HUDEP-2 (cell line): Measurements from ENCODE around the gene BAX.

Experiments
- DNase-seq, 76 experiments: peaks; one replicate each; lab custom pipeline; 2025; ENCODE audit not compliant: unreplicated experiment in 76 of 76; lab: John Stamatoyannopoulos, UW

The BAX gene

DNA sequence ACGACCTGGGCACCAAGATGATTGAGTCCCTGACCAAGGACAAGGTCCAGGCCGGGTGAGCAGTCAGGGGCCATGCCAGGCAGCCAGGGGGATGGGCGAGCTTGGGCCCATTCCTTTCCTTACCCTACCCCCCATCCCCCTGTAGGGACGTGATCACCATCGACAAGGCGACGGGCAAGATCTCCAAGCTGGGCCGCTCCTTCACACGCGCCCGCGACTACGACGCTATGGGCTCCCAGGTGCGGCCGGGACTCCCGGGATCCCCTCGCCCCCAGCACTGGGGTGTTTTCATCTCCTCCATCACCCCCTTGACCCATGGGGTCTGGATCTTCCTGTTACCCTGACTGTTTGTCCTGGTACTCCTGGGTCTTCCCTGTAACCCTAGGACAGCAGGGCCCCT is 55.2 kb downstream of the BAX start:
- DNase-seq: no peak

- no peak for DNase-seq
Observed at GRCh38 chr19:49010453-49010852, 55.8 kb downstream of the BAX start.

DNA sequence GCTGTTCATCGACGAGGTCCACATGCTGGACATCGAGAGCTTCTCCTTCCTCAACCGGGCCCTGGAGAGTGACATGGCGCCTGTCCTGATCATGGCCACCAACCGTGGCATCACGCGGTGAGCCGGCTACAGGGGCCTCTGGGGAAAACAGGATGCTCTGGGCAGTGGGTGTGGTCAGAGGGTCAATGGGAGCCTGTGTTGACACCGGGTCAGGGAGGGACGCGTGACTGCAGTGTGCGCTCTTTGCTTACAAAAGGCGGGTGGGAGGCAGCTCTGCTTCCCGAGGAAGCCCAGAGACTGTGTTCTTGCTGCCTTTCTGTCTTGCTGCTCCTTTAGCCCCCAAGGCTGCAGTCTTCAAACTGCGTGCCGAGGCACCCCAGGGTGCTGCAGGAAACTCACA is 56.5 kb downstream of the BAX start:
- DNase-seq: no peak
